Stomach smooth muscle (tissue), 2 donors: ENCODE measurements around the gene ZBTB44.

Source experiments
- H3K27ac ChIP-seq: one replicate; pipeline ENCODE4 v1.7.0; 2013; ENCODE audit warnings: mild to moderate bottlenecking, low read length, inconsistent platforms
- H3K27me3 ChIP-seq, 2 donors: one replicate each; pipeline ENCODE4 v1.7.0; 2013; ENCODE audit warnings: low read length in 2 of 2; ENCODE audit not compliant: insufficient read depth in 2 of 2, control insufficient read depth in 1 of 2
- H3K36me3 ChIP-seq, 2 donors: one replicate each; pipeline ENCODE4 v1.7.0; 2013; ENCODE audit warnings: low read length in 2 of 2; ENCODE audit not compliant: control insufficient read depth in 2 of 2, insufficient read depth in 2 of 2
- H3K4me1 ChIP-seq: one replicate; pipeline ENCODE4 v1.7.0; 2013; ENCODE audit warnings: low read length; ENCODE audit not compliant: control insufficient read depth, insufficient read depth
- H3K4me3 ChIP-seq, 2 donors: one replicate each; pipeline ENCODE4 v1.7.0; 2013; ENCODE audit warnings: low read length in 2 of 2
- H3K9ac ChIP-seq, 2 donors: one replicate each; pipeline ENCODE4 v1.7.0; 2013; ENCODE audit warnings: low read length in 2 of 2, mild to moderate bottlenecking in 1 of 2
- H3K9me3 ChIP-seq, 2 donors: one replicate each; pipeline ENCODE4 v1.7.0; 2013; ENCODE audit warnings: low read length in 2 of 2; ENCODE audit not compliant: control insufficient read depth in 2 of 2
- donor health status: healthy.
- donor health status: Pancreatic carcinoma.

ZBTB44 gene

GRCh38 chr11:130328420-130328819, 13.7 kb upstream of the ZBTB44 start:
- Histone ChIP-seq H3K9me3 (no peaks in the 10 kb centered on the region), H3K9ac (no peak overlapping the region), H3K4me3 (no peak overlapping the region), H3K4me1 (no peaks in the 10 kb centered on the region), H3K27me3 (no peaks in the 10 kb centered on the region), H3K27ac (no peak overlapping the region), H3K36me3 (no peaks in the 10 kb centered on the region)

GRCh38 chr11:130327716-130328115, 13.0 kb upstream of the ZBTB44 start:
- H3K4me3 ChIP-seq, result no peak overlapping the region
- no peaks in the 10 kb centered on the region for H3K36me3 ChIP-seq
- no peaks in the 10 kb centered on the region for H3K4me1 ChIP-seq
- no peaks in the 10 kb centered on the region for H3K27me3 ChIP-seq
- no peak overlapping the region for H3K9ac ChIP-seq
- H3K27ac ChIP-seq, result no peak overlapping the region
- no peaks in the 10 kb centered on the region for H3K9me3 ChIP-seq

GRCh38 chr11:130325691-130326090, 11.0 kb upstream of the ZBTB44 start:
- H3K27me3 ChIP-seq, result no peaks in the 10 kb centered on the region
- no peaks in the 10 kb centered on the region for H3K9me3 ChIP-seq
- no peak overlapping the region for H3K9ac ChIP-seq
- H3K27ac ChIP-seq, result no peak overlapping the region
- H3K4me3 ChIP-seq, result no peak overlapping the region
- H3K4me1 ChIP-seq, result no peaks in the 10 kb centered on the region
- H3K36me3 ChIP-seq, result no peaks in the 10 kb centered on the region

- H3K4me3 ChIP-seq, result no peak overlapping the region
- no peaks in the 10 kb centered on the region for H3K9me3 ChIP-seq
These were observed 9.0 kb upstream of the ZBTB44 start for GRCh38 chr11:130323452-130324450.

GRCh38 chr11:130322126-130322525, 7.4 kb upstream of the ZBTB44 start:
- H3K4me3 ChIP-seq, result no peak overlapping the region

More at GRCh38 chr11:130323452-130324450, 9.0 kb upstream of the ZBTB44 start:
- Histone ChIP-seq H3K4me1 (no peaks in the 10 kb centered on the region), H3K36me3 (no peaks in the 10 kb centered on the region), H3K9ac (no peak overlapping the region), H3K27me3 (no peaks in the 10 kb centered on the region), H3K27ac (no peak overlapping the region)

GRCh38 chr11:130318031-130318673, 3.4 kb upstream of the ZBTB44 start:
- Histone ChIP-seq H3K9ac (no peak overlapping the region), H3K36me3 (no peaks in the 10 kb centered on the region), H3K27me3 (no peaks in the 10 kb centered on the region), H3K4me1 (peaks cover 5% of the 10 kb centered on the region), H3K27ac (no peak overlapping the region), H3K4me3 (no peak overlapping the region), H3K9me3 (no peaks in the 10 kb centered on the region)

More at GRCh38 chr11:130322126-130322525, 7.4 kb upstream of the ZBTB44 start:
- H3K27me3 ChIP-seq, result no peaks in the 10 kb centered on the region
- H3K9me3 ChIP-seq, result no peaks in the 10 kb centered on the region
- H3K27ac ChIP-seq, result no peak overlapping the region
- no peaks in the 10 kb centered on the region for H3K36me3 ChIP-seq
- H3K4me1 ChIP-seq, result no peaks in the 10 kb centered on the region
- no peak overlapping the region for H3K9ac ChIP-seq

- peak overlapping the region; percentile 67 to 68 for H3K4me3 ChIP-seq
- H3K36me3 ChIP-seq, result no peaks in the 10 kb centered on the region
- H3K9me3 ChIP-seq, result no peaks in the 10 kb centered on the region
- H3K9ac ChIP-seq, result peak overlapping the region in 1 of 2 donors; percentile 39
- no peaks in the 10 kb centered on the region for H3K27me3 ChIP-seq
- peaks cover 5% of the 10 kb centered on the region for H3K4me1 ChIP-seq
- H3K27ac ChIP-seq, result peak overlapping the region; percentile 46
These were observed 745 bp upstream of the ZBTB44 start for GRCh38 chr11:130315354-130315970.

GRCh38 chr11:130314184-130314749, 450 bp downstream of the ZBTB44 start:
- Histone ChIP-seq H3K4me3 (peak overlapping the region; percentile 76 to 85), H3K4me1 (peaks cover 5% of the 10 kb centered on the region), H3K9ac (peak overlapping the region; percentile 69 to 74), H3K36me3 (no peaks in the 10 kb centered on the region), H3K27me3 (no peaks in the 10 kb centered on the region), H3K9me3 (no peaks in the 10 kb centered on the region), H3K27ac (peak overlapping the region; percentile 66)

GRCh38 chr11:130313383-130314183, 1.1 kb downstream of the ZBTB44 start:
- peak overlapping the region; percentile 69 to 74 for H3K9ac ChIP-seq
- H3K4me1 ChIP-seq, result peaks cover 5% of the 10 kb centered on the region
- H3K4me3 ChIP-seq, result peak overlapping the region; percentile 76 to 85
- no peaks in the 10 kb centered on the region for H3K36me3 ChIP-seq
- H3K9me3 ChIP-seq, result no peaks in the 10 kb centered on the region
- no peaks in the 10 kb centered on the region for H3K27me3 ChIP-seq
- peak overlapping the region; percentile 66 for H3K27ac ChIP-seq

GRCh38 chr11:130312046-130312445, 2.7 kb downstream of the ZBTB44 start:
- no peak overlapping the region for H3K9ac ChIP-seq
- H3K27ac ChIP-seq, result no peak overlapping the region

More at GRCh38 chr11:130312046-130312445, 2.7 kb downstream of the ZBTB44 start:
- Histone ChIP-seq H3K9me3 (no peaks in the 10 kb centered on the region), H3K27me3 (no peaks in the 10 kb centered on the region), H3K4me1 (peaks cover 5% of the 10 kb centered on the region), H3K4me3 (no peak overlapping the region), H3K36me3 (no peaks in the 10 kb centered on the region)
